IMR-90 (cell line): Measurements from ENCODE around the gene DCTN2. TPM values are rescaled to one million over a fixed set of nuclear protein-coding genes. Genes with fewer than 3 reads are reported as not detected.

Source experiments
- ATAC-seq: fragments of 200-7000 bp; cut with Tn5 transposase; 2 replicates; pipeline ENCODE4 v1.9.1; 2020; ENCODE audit warnings: low read depth, mild to moderate bottlenecking, moderate library complexity
- BruUV-seq: library from RNA; stranded (reverse); fragments of 400-500 nt; replicated peaks from 2 replicates; lab custom pipeline; 2021; lab: Mats Ljungman, UMichigan
- CTCF ChIA-PET: fragments of 300-600 bp; formaldehyde crosslinking; extraction: SDS; loops from one replicate; lab custom pipeline; 2021; ENCODE audit warnings: antibody characterized with exemption; lab: Yijun Ruan, JAX
- POLR2A ChIA-PET: fragments of 300-600 bp; sonication (Branson Sonifier 250); formaldehyde crosslinking; loops from one replicate; lab custom pipeline; 2022; ENCODE audit warnings: antibody characterized with exemption; ENCODE audit not compliant: unreplicated experiment; lab: Charles Lee
- DNase-seq: peaks from one replicate; pipeline ENCODE4 v3.0.0; 2013
- H2AFZ ChIP-seq: replicated peaks from 2 replicates; pipeline ENCODE3; 2013; ENCODE audit warnings: low read length, mild to moderate bottlenecking; ENCODE audit not compliant: poor library complexity
- H2AK5ac ChIP-seq: 2 replicates; pipeline ENCODE4 v1.6.1; 2013; ENCODE audit warnings: low read depth, low read length, inconsistent platforms
- H2AK9ac ChIP-seq: replicated peaks from 2 replicates; pipeline ENCODE3; 2013; ENCODE audit warnings: mild to moderate bottlenecking, low read depth, low read length, moderate library complexity; ENCODE audit not compliant: poor library complexity
- H2BK120ac ChIP-seq: 2 replicates; pipeline ENCODE4 v1.6.1; 2013; ENCODE audit warnings: low read depth, low read length, inconsistent platforms
- H2BK15ac ChIP-seq: 3 replicates; pipeline ENCODE4 v1.6.1; 2013; ENCODE audit warnings: low read depth, low read length, inconsistent platforms
- H2BK20ac ChIP-seq: 2 replicates; pipeline ENCODE4 v1.6.1; 2013; ENCODE audit warnings: low read depth, mild to moderate bottlenecking, inconsistent platforms, low read length, moderate library complexity
- H2BK5ac ChIP-seq: 2 replicates; pipeline ENCODE4 v1.6.1; 2013; ENCODE audit warnings: mild to moderate bottlenecking, low read depth, low read length, inconsistent platforms; ENCODE audit not compliant: poor library complexity, severe bottlenecking
- H3K14ac ChIP-seq: replicated peaks from 2 replicates; pipeline ENCODE4 v1.6.1; 2013; ENCODE audit warnings: low read depth, low read length, inconsistent platforms
- H3K18ac ChIP-seq: 2 replicates; pipeline ENCODE4 v1.6.1; 2013; ENCODE audit warnings: low read depth, low read length, control low read depth
- H3K23ac ChIP-seq: 2 replicates; pipeline ENCODE4 v1.6.1; 2013; ENCODE audit warnings: low read depth, low read length, inconsistent platforms
- H3K27ac ChIP-seq: 2 replicates; pipeline ENCODE4 v1.5.1; 2013; ENCODE audit warnings: mild to moderate bottlenecking, control low read depth, low read length; ENCODE audit not compliant: insufficient read depth
- H3K27me3 ChIP-seq: 2 replicates; pipeline ENCODE4 v1.6.1; 2013; ENCODE audit warnings: low read length; ENCODE audit not compliant: control insufficient read depth, insufficient read depth
- H3K36me3 ChIP-seq: 2 replicates; pipeline ENCODE4 v1.6.1; 2013; ENCODE audit warnings: low read length, mixed read lengths; ENCODE audit not compliant: control insufficient read depth, insufficient read depth
- H3K4ac ChIP-seq: 2 replicates; pipeline ENCODE4 v1.6.1; 2013; ENCODE audit warnings: low read depth, low read length, inconsistent platforms
- H3K4me1 ChIP-seq: 2 replicates; pipeline ENCODE4 v1.6.1; 2013; ENCODE audit warnings: low read length, mixed read lengths; ENCODE audit not compliant: control insufficient read depth, insufficient read depth
- H3K4me2 ChIP-seq: 2 replicates; pipeline ENCODE4 v1.6.1; 2013; ENCODE audit warnings: low read depth, mild to moderate bottlenecking, control low read depth, low read length, moderate library complexity
- H3K4me3 ChIP-seq: 2 replicates; pipeline ENCODE4 v1.5.1; 2013; ENCODE audit warnings: low read depth, mild to moderate bottlenecking, control low read depth, low read length, moderate library complexity; ENCODE audit not compliant: insufficient read depth
- H3K56ac ChIP-seq: 2 replicates; pipeline ENCODE4 v1.6.1; 2013; ENCODE audit warnings: low read length, inconsistent platforms; ENCODE audit not compliant: insufficient read depth; ENCODE audit errors: extremely low read depth
- H3K79me1 ChIP-seq, 2 experiments: 2 replicates each; pipeline ENCODE4 v1.6.1; 2013; ENCODE audit warnings: low read length in 2 of 2, inconsistent platforms in 1 of 2, low read depth in 1 of 2
- H3K9ac ChIP-seq: 2 replicates; pipeline ENCODE4 v1.6.1; 2013; ENCODE audit warnings: low read depth, low read length, control low read depth
- H3K9me1 ChIP-seq: 2 replicates; pipeline ENCODE4 v1.6.1; 2013; ENCODE audit warnings: low read length, inconsistent platforms; ENCODE audit not compliant: insufficient read depth
- H3K9me3 ChIP-seq: 2 replicates; pipeline ENCODE4 v1.6.1; 2013; ENCODE audit warnings: low read length; ENCODE audit not compliant: control insufficient read depth, insufficient read depth
- H4K20me1 ChIP-seq: 2 replicates; pipeline ENCODE4 v1.6.1; 2013; ENCODE audit warnings: low read length, inconsistent platforms; ENCODE audit not compliant: insufficient read depth
- H4K5ac ChIP-seq: 2 replicates; pipeline ENCODE4 v1.6.1; 2013; ENCODE audit warnings: mild to moderate bottlenecking, low read depth, low read length, control low read depth
- H4K8ac ChIP-seq, 2 experiments: 2 replicates each; pipeline ENCODE4 v1.6.1; 2013; ENCODE audit warnings: low read depth in 2 of 2, low read length in 2 of 2, control low read depth in 1 of 2, inconsistent platforms in 1 of 2
- H4K91ac ChIP-seq: 2 replicates; pipeline ENCODE4 v1.6.1; 2013; ENCODE audit warnings: low read depth, low read length, inconsistent platforms; ENCODE audit not compliant: insufficient read depth
- RAD21 ChIP-seq: IDR thresholded peaks from 2 replicates; pipeline ENCODE4 v1.6.1; 2012; ENCODE audit warnings: low read length, improper control_type of control experiment
- WGBS, 2 experiments: methylation state at CpG; one replicate each; pipeline versions ENCODE4 v1.1.5 to v1.1.7; 2013; ENCODE audit warnings: missing lambda C conversion rate in 2 of 2; ENCODE audit not compliant: insufficient read length in 1 of 2; ENCODE audit errors: extremely low coverage in 2 of 2; 5-methylcytosine and 5-hydroxymethylcytosine counted together
- dilution Hi-C: fragments of 300-500 bp; cut with HindIII; formaldehyde crosslinking; loops from one replicate; pipeline ENCODE4 v1.14.3; 2018; ENCODE audit warnings: low sequenced_read_pairs; ENCODE audit not compliant: unreplicated experiment
- in situ Hi-C: fragments of 300-500 bp; cut with MboI; formaldehyde crosslinking; loops from 3 replicates; pipeline ENCODE4 v1.14.3; 2019; ENCODE audit warnings: low sequenced_read_pairs, inconsistent platforms, mixed read lengths
- intact Hi-C: fragments of 100-400 bp; cut with micrococcal nuclease; formaldehyde crosslinking; loops from 2 replicates; pipeline ENCODE4 v1.10.0; 2022
- polyA plus RNA-seq, 3 experiments: library from polyadenylated mRNA; depleted of rRNA; stranded (reverse); fragments of >200 nt; gene quantifications; 2 replicates each; pipeline ENCODE4 v1.2.3, GENCODE V29; 2012; ENCODE audit warnings: low replicate concordance in 1 of 3
- total RNA-seq: library from RNA; depleted of rRNA; stranded (reverse); fragments of >200 nt; gene quantifications from 2 replicates; pipeline ENCODE4 v1.2.3, GENCODE V29; 2012

Gene DCTN2
- total and polyA plus RNA-seq, 2 of the 4 experiments (the other 2 are of a cell fraction): 125 to 130 TPM

GRCh38 chr12:57498571-57498970 lies 48.4 kb downstream of the DCTN2 start:
- H4K5ac ChIP-seq: no peak overlapping the region
- H3K4me2 ChIP-seq: no peak overlapping the region
- no peak overlapping the region for H2BK120ac ChIP-seq
- DNase-seq (no peak), ATAC-seq (no peak)
- H3K27me3 ChIP-seq: no peaks in the 10 kb centered on the region
- no peak overlapping the region for H2AK5ac ChIP-seq
- no peak overlapping the region for H2AFZ ChIP-seq
- H3K27ac ChIP-seq: no peak overlapping the region
- no peak overlapping the region for H2AK9ac ChIP-seq
- no CpG with 5 or more reads among the region's 4 CpGs for WGBS, 2 experiments
- peaks cover 22% of the 10 kb centered on the region; the same call in 1 of the 2 replicates for H4K20me1 ChIP-seq
- no peak overlapping the region for H2BK15ac ChIP-seq
- dilution Hi-C loops: no loop called here
- in situ Hi-C loops: no loop called here
- H3K9me1 ChIP-seq: peaks cover 14% of the 10 kb centered on the region
- no peaks in the 10 kb centered on the region for H3K9me3 ChIP-seq
- H3K4ac ChIP-seq: no peak overlapping the region
- no TSS peak for BruUV-seq
- ChIA-PET CTCF (no interaction called here), POLR2A (interaction anchor here (0.7 kb wide), 1 partner anchor 216 kb away, joined by 14 read pairs; no protein-coding TSS in a partner anchor)
- no peak overlapping the region for H3K4me3 ChIP-seq
- intact Hi-C loops: no loop called here
- H3K79me1 ChIP-seq: peaks cover 41 to 42% of the 10 kb centered on the region in 2 experiments
- H4K91ac ChIP-seq: no peak overlapping the region
- no peak overlapping the region for H4K8ac ChIP-seq
- no peaks in the 10 kb centered on the region for H3K4me1 ChIP-seq
- no peak overlapping the region for H3K14ac ChIP-seq
- H3K9ac ChIP-seq: no peak overlapping the region
- H3K23ac ChIP-seq: no peak overlapping the region
- no peak overlapping the region for H2BK5ac ChIP-seq
- no peak overlapping the region for H3K56ac ChIP-seq
- H3K18ac ChIP-seq: no peak overlapping the region
- TF ChIP-seq RAD21: no peak
- no peak overlapping the region for H2BK20ac ChIP-seq
- H3K36me3 ChIP-seq: peaks cover 47% of the 10 kb centered on the region
